KMS-11 (cell line): ENCODE data around the gene RAB7B.

Experiments used
- H2AFZ ChIP-seq: fragments of 200-600 bp; sonication (generic); 2 replicates; pipeline ENCODE4 v1.6.1; 2016; ENCODE audit warnings: antibody characterized with exemption, mixed run types, low read depth
- H3K27ac ChIP-seq: fragments of 200-600 bp; sonication (generic); 2 replicates; pipeline ENCODE4 v1.6.1; 2016; ENCODE audit warnings: mild to moderate bottlenecking, mixed run types
- H3K27me3 ChIP-seq: fragments of 200-600 bp; sonication (generic); 2 replicates; pipeline ENCODE4 v1.6.1; 2017; ENCODE audit warnings: mild to moderate bottlenecking, low read depth, mixed run types, moderate library complexity; ENCODE audit not compliant: insufficient read depth
- H3K36me3 ChIP-seq: fragments of 200-600 bp; sonication (generic); 2 replicates; pipeline ENCODE4 v1.6.1; 2017; ENCODE audit warnings: mild to moderate bottlenecking, mixed run types; ENCODE audit not compliant: insufficient read depth
- H3K4me1 ChIP-seq: fragments of 200-600 bp; sonication (generic); 2 replicates; pipeline ENCODE4 v1.6.1; 2016; ENCODE audit warnings: mild to moderate bottlenecking, low read depth, mixed run types; ENCODE audit not compliant: poor library complexity, severe bottlenecking
- H3K4me2 ChIP-seq: fragments of 200-600 bp; sonication (generic); 2 replicates; pipeline ENCODE4 v1.7.0; 2016; ENCODE audit warnings: mild to moderate bottlenecking, mixed run types
- H3K4me3 ChIP-seq: fragments of 200-600 bp; sonication (generic); IDR thresholded peaks from 2 replicates; pipeline ENCODE4 v1.6.1; 2017; ENCODE audit warnings: low read depth, low read length, mixed read lengths; ENCODE audit not compliant: insufficient read depth
- H3K79me2 ChIP-seq: fragments of 200-600 bp; sonication (generic); 2 replicates; pipeline ENCODE4 v1.6.1; 2016; ENCODE audit warnings: low read depth, mixed run types; ENCODE audit not compliant: insufficient read depth
- H3K9ac ChIP-seq: fragments of 200-600 bp; sonication (generic); 2 replicates; pipeline ENCODE4 v1.6.1; 2016; ENCODE audit warnings: mild to moderate bottlenecking, mixed run types
- H4K20me1 ChIP-seq: fragments of 200-600 bp; sonication (generic); 2 replicates; pipeline ENCODE4 v1.6.1; 2016; ENCODE audit warnings: mild to moderate bottlenecking, mixed run types; ENCODE audit not compliant: insufficient read depth
- TF ChIP-seq, protein P1 (sequence below): fragments of 200-600 bp; sonication (generic); conservative IDR thresholded peaks from 2 replicates; pipeline ENCODE4 v1.6.1; 2017; ENCODE audit warnings: low read depth, mild to moderate bottlenecking, antibody characterized with exemption, low read length, moderate library complexity, mixed read lengths

Gene RAB7B

DNA sequence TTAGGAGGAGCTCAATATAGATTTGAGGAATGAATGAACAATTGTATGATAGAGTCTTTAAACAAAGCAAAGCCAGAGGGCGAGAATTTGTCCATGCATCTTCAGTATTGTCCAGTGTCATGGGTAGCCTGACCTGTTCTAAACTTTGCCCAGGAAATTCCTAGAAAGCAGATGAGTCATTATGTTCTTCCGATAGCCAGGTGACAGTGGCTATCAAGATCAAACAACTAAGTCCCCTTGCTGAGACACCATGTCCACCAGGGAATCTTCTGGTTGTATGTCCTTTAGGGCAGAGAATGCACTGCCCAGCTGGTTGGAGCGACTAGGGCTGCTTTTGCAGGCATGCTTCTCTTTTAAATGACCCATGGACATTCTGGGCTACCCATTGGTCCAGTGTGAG is 58.1 kb downstream of the RAB7B start:
- Histone ChIP-seq H3K4me2 (no peak overlapping the region), H3K9ac (no peak overlapping the region), H3K4me1 (no peaks in the 10 kb centered on the region), H3K27ac (no peak overlapping the region), H4K20me1 (no peaks in the 10 kb centered on the region), H3K36me3 (no peaks in the 10 kb centered on the region), H3K79me2 (no peaks in the 10 kb centered on the region), H3K4me3 (no peak overlapping the region), H3K27me3 (peaks cover 28% of the 10 kb centered on the region), H2AFZ (no peak overlapping the region)
- TF ChIP-seq, protein P1, sequence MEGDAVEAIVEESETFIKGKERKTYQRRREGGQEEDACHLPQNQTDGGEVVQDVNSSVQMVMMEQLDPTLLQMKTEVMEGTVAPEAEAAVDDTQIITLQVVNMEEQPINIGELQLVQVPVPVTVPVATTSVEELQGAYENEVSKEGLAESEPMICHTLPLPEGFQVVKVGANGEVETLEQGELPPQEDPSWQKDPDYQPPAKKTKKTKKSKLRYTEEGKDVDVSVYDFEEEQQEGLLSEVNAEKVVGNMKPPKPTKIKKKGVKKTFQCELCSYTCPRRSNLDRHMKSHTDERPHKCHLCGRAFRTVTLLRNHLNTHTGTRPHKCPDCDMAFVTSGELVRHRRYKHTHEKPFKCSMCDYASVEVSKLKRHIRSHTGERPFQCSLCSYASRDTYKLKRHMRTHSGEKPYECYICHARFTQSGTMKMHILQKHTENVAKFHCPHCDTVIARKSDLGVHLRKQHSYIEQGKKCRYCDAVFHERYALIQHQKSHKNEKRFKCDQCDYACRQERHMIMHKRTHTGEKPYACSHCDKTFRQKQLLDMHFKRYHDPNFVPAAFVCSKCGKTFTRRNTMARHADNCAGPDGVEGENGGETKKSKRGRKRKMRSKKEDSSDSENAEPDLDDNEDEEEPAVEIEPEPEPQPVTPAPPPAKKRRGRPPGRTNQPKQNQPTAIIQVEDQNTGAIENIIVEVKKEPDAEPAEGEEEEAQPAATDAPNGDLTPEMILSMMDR, result no peak

DNA sequence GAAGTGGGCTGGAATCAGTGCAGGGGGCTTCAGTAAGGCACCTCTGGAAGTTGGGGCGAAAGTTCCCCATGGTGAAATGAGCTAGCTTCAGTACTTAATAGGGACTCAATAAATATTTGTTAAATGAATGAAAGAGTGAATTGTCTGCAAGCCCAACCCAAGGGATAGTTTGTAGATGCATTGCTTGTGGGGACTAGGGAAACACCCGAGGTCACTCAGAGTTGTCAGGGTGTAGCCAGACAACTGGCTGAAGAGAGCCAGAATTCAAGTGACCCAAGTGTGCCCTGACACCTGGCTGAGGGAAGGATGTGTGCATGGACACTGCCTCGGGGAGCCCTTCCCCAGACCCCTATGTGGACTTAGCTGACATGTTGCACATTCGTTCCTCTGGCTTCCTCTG is 58.7 kb downstream of the RAB7B start:
- Histone ChIP-seq H3K4me1 (no peaks in the 10 kb centered on the region), H4K20me1 (no peaks in the 10 kb centered on the region), H3K27ac (no peak overlapping the region), H3K79me2 (no peaks in the 10 kb centered on the region), H3K4me2 (no peak overlapping the region), H3K9ac (no peak overlapping the region), H3K27me3 (peaks cover 28% of the 10 kb centered on the region), H3K4me3 (no peak overlapping the region), H3K36me3 (no peaks in the 10 kb centered on the region), H2AFZ (no peak overlapping the region)
- TF ChIP-seq, protein P1, result no peak

DNA sequence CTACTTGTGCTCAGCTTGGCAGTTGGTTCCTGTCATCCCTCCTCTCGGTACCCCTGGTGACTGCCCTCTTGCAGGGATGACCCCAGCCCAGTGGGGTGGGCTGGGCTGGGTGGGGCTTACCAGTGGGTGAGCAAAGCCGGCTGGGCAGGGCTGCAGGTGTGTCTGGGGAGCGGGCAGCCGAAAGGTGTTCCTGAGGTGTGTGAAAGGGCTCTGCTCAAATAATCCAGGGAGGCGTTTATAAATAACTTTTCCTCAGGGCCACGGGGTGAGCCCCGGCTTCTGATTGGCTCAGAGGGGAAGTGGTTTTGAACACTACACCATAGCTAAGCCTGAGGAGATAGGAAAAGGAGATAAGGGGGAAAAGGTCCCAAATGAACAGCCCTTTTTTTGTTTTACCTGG is 60.0 kb downstream of the RAB7B start, which contains the start of gene SLC26A9:
Gene SLC26A9 (minus strand): TSS at position 212 of the 400 bp plus-strand sequence. CDS start 7,636 bp downstream, outside the sequence.
- H2AFZ ChIP-seq, result no peak within 1 kb of the TSS
- no peak within 1 kb of the TSS for H3K4me2 ChIP-seq
- no peak within 1 kb of the TSS for H3K4me3 ChIP-seq
- H3K27ac ChIP-seq, result no peak within 1 kb of the TSS
- no peaks in the 10 kb centered on the region for H4K20me1 ChIP-seq
- H3K9ac ChIP-seq, result no peak within 1 kb of the TSS
- TF ChIP-seq, protein P1, result no peak
- H3K79me2 ChIP-seq, result no peaks in the 10 kb centered on the region
- no peaks in the 10 kb centered on the region for H3K36me3 ChIP-seq
- no peaks in the 10 kb centered on the region for H3K4me1 ChIP-seq
- H3K27me3 ChIP-seq, result peaks cover 28% of the 10 kb centered on the region

DNA sequence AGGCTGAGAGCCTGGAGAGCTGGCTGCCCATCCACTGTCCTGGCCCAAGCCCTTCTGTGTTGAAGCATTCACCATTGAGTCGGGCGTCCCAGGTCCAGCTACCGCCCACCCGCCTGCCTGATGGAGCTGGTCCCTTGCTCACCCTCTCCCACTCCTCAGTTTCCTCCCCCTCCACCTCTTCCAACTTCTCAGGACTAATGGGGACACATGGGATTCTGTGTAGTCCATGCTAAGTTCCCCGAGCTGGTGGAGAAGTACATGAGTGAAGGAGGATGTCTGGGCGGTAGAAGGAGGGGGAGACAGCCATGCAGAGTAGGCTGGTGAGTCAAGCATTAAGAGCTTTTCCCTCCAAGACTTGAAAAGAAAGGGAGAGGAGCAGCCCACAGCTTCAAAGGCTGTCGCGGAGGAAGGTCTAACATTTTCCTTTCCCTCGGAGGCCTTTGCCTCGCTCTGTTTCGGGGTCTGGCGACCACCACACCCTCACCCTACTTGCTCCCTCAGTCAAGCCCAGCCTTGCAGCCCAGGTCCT is 60.5 kb downstream of the RAB7B start:
- Histone ChIP-seq H3K36me3 (no peaks in the 10 kb centered on the region), H3K9ac (no peak overlapping the region), H3K4me1 (no peaks in the 10 kb centered on the region), H3K79me2 (no peaks in the 10 kb centered on the region), H2AFZ (no peak overlapping the region), H3K27me3 (peaks cover 28% of the 10 kb centered on the region), H3K4me2 (no peak overlapping the region), H3K27ac (no peak overlapping the region), H4K20me1 (no peaks in the 10 kb centered on the region), H3K4me3 (no peak overlapping the region)
- TF ChIP-seq, protein P1, result no peak
